ENCODE data around the gene RNF8. TPM values are rescaled to one million over a fixed set of nuclear protein-coding genes. Genes with fewer than 3 reads are reported as not detected.

The RNF8 gene
- total and polyA plus RNA-seq, 10 of the 15 experiments (the other 5 are each of a cell fraction or from before 2014, with no cell fraction given): 7.8 to 30.2 (median 23.3) TPM

GRCh38 chr6:37339741-37340638 lies 13.8 kb upstream of the RNF8 start:
- no peak overlapping the region for H3K9ac ChIP-seq (ENCODE audit: control insufficient read depth, insufficient read depth, low read length)
- no peak for DNase-seq (ENCODE audit: low read depth, low spot score)
- no peaks in the 10 kb centered on the region for H3K9me3 ChIP-seq (replicated peaks; ENCODE audit: control insufficient read depth, insufficient read depth, low read length)
- ChIA-PET CTCF (interaction anchor here (0.7 to 1.0 kb wide), 3 partner anchors 14 to 20 kb away, joined by 3 to 4 read pairs (median 3); no protein-coding TSS in a partner anchor), SMC1A (ENCODE audit: uncharacterized antibody, unreplicated experiment) (no interaction called here), RAD21 (ENCODE audit: unreplicated experiment) (interaction anchor here (1.2 kb wide), 1 partner anchor 14 kb away, joined by 3 read pairs; no protein-coding TSS in a partner anchor), POLR2A (no interaction called here)
- intact Hi-C loops (cut with micrococcal nuclease; ENCODE audit: unreplicated experiment): no loop called here
- BruUV-seq (replicated peaks): no TSS peak
- ATAC-seq: no peak
- no peaks in the 10 kb centered on the region for H3K4me1 ChIP-seq (ENCODE audit: control insufficient read depth, insufficient read depth, low read length)
- no peak overlapping the region for H3K27ac ChIP-seq (ENCODE audit: control insufficient read depth, insufficient read depth)
- WGBS (ENCODE audit: insufficient coverage, insufficient replicate concordance, low lambda C conversion rate, missing lambda C conversion rate): 93% methylated on average over 5 of the region's 5 CpGs
- H3K79me2 ChIP-seq (ENCODE audit: control insufficient read depth, insufficient read depth, low read length): no peaks in the 10 kb centered on the region
- no peak overlapping the region for H2AFZ ChIP-seq (ENCODE audit: control insufficient read depth, low read depth, low read length)
- in situ Hi-C loops (cut with MboI): no loop called here
- TF ChIP-seq USF2 (IDR thresholded peaks at IDR 0.05; ENCODE audit: borderline replicate concordance, low read depth, low read length) (no peak), REST (IDR thresholded peaks at IDR 0.05; ENCODE audit: low read depth, low read length) (no peak), YY1 (IDR thresholded peaks at IDR 0.05; ENCODE audit: low read depth, low read length) (no peak), E4F1 (IDR thresholded peaks at IDR 0.05; ENCODE audit: borderline replicate concordance, partially characterized antibody) (no peak), EED (IDR thresholded peaks at IDR 0.05; ENCODE audit: low read depth) (no peak), POU2F2 (IDR thresholded peaks at IDR 0.05; ENCODE audit: borderline replicate concordance, low read depth, low read length) (no peak), JUNB (IDR thresholded peaks at IDR 0.05) (no peak), ZNF207 (IDR thresholded peaks at IDR 0.05; ENCODE audit: borderline replicate concordance) (no peak), BRCA1 (IDR thresholded peaks at IDR 0.05; ENCODE audit: low read depth, low read length) (no peak), STAT3 (IDR thresholded peaks at IDR 0.05; ENCODE audit: low read depth, low read length) (no peak), POLR2AphosphoS2 (IDR thresholded peaks at IDR 0.05; ENCODE audit: low read depth, low read length) (no peak)
- H3K36me3 ChIP-seq (ENCODE audit: control insufficient read depth in 2 of 2, insufficient read depth in 2 of 2, low read length in 1 of 2): no peaks in the 10 kb centered on the region
- H3K4me2 ChIP-seq (ENCODE audit: control insufficient read depth, insufficient read depth): no peak overlapping the region
- FAIRE-seq: no peak
- no peaks in the 10 kb centered on the region for H4K20me1 ChIP-seq (ENCODE audit: control insufficient read depth, insufficient read depth)
- H3K4me3 ChIP-seq: no peak overlapping the region
- no peaks in the 10 kb centered on the region for H3K27me3 ChIP-seq (replicated peaks in 1 of 2; ENCODE audit: control insufficient read depth in 2 of 2, insufficient read depth in 2 of 2, low read length in 1 of 2)

Data from GM12878 (cell line).